ENCODE results near the gene OLFML1. TPM values are rescaled to one million over a fixed set of nuclear protein-coding genes. Genes with fewer than 3 reads are reported as not detected.

The OLFML1 gene
- total RNA-seq, 2 experiments from 2014 or later: not detected

DNA sequence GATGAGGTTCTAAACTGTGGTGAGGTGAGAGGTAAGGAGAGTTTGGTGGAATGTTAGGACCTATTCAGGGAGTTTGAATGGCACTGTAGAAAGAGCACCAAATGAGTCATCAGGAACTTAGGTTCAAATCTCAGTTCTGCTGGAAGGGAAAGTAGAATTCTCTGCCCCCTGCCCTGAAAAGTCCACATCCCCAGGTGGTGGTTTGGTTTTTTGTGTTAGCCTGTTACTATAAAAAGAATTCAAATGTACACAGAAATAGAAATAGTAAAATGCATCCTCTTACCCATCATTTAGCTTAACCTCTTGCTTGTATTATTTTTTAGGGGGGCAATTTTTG, 48.7 kb downstream of the OLFML1 start:
- Mint-ChIP-seq H3K27ac (no peak overlapping the region), H3K9me3 (ENCODE audit: low read depth) (no peaks in the 10 kb centered on the region), H3K36me3 (ENCODE audit: low read depth) (no peaks in the 10 kb centered on the region), H3K27me3 (no peaks in the 10 kb centered on the region), H3K4me3 (no peak overlapping the region), H3K4me1 (peaks cover 77% of the 10 kb centered on the region)
- ATAC-seq (no peak), DNase-seq (no peak)
- ChIA-PET CTCF (interaction anchor here (0.9 to 1.7 kb wide), 3 partner anchors 13 to 71 kb away, joined by 3 to 6 read pairs (median 3); no protein-coding TSS in a partner anchor), POLR2A (no interaction called here)
- intact Hi-C loops (cut with DNase I, micrococcal nuclease): no loop called here

DNA sequence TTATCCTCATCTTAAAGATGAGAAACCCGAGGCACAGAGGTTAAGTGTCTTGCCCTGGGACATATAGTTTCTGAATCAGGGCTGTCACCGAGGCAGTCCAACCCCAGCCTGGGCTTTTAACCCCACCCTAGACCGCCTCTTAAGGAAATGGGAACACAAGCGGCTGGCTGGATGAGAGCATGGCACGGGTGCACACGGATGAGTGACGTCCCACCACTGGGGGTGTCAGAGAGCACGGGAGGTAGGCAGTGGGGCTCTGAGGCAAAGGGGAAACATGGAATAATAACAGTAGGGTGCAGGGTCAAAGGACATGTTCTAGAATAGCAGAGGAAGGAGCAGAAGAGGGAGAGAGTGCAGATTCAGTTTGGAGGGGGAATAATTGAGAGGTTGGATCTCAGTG, 50.8 kb downstream of the OLFML1 start:
- CTCF ChIA-PET: no interaction called here
- H3K4me1 Mint-ChIP-seq: peaks cover 62% of the 10 kb centered on the region
- intact Hi-C loops (cut with DNase I, micrococcal nuclease): no loop called here
- no peaks in the 10 kb centered on the region for H3K27me3 Mint-ChIP-seq
- no peaks in the 10 kb centered on the region for H3K36me3 Mint-ChIP-seq (ENCODE audit: low read depth)
- H3K9me3 Mint-ChIP-seq (ENCODE audit: low read depth): no peaks in the 10 kb centered on the region
- no peak overlapping the region for H3K4me3 Mint-ChIP-seq
- POLR2A ChIA-PET: no interaction called here
- ATAC-seq (no peak), DNase-seq (peak; percentile 23)
- H3K27ac Mint-ChIP-seq: no peak overlapping the region

DNA sequence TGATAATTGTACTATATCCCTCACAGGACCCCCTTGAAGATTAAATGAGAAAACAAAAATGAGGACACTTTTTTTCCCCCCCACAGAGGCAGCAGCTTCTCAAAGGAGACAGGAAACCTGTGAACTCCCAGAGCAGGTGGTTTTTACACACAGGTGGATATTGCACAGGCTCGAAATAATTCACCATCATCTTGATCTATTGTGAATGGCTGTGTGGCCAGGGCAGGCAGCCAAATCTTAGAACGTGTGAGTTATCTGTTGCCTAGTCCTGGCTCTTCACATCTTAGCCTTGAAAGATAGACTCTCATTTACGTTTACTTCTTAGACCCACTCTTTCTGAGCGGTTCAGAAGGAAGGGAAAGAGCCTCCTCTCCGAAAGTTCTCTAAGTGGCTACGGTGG, 52.0 kb downstream of the OLFML1 start:
- peaks cover 57% of the 10 kb centered on the region for H3K4me1 Mint-ChIP-seq
- ChIA-PET CTCF (interaction anchor here (0.6 to 2.7 kb wide), 3 partner anchors 16 to 670 kb away, joined by 3 to 17 read pairs (median 5); no protein-coding TSS in a partner anchor), POLR2A (no interaction called here)
- H3K27me3 Mint-ChIP-seq: no peaks in the 10 kb centered on the region
- ATAC-seq (no peak), DNase-seq (no peak)
- H3K9me3 Mint-ChIP-seq (ENCODE audit: low read depth): no peaks in the 10 kb centered on the region
- intact Hi-C loops (cut with DNase I, micrococcal nuclease): no loop called here
- H3K27ac Mint-ChIP-seq: no peak overlapping the region
- H3K4me3 Mint-ChIP-seq: no peak overlapping the region
- H3K36me3 Mint-ChIP-seq (ENCODE audit: low read depth): no peaks in the 10 kb centered on the region

DNA sequence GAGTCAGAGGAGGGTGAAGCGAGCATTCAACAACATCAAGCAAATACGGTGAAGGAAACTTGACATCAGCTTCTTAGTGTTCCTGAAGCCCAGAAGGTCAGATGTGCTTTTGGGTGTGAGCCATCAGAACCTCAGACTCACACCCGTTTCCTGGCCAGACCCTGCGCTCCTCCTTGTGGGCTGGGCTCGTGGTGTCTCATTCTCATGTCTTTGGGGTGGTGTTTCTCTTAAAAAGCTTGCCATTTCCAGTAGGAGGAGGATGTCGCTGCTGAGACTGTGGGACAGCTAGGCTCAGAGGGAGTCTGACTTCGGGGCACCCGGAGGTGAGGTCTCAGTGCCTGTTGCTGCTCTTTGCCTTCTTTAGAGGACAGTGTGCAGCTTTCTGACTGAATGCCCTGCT, 52.7 kb downstream of the OLFML1 start:
- Mint-ChIP-seq H3K36me3 (ENCODE audit: low read depth) (no peaks in the 10 kb centered on the region), H3K4me3 (no peak overlapping the region), H3K27me3 (no peaks in the 10 kb centered on the region), H3K4me1 (peaks cover 60% of the 10 kb centered on the region), H3K27ac (peak overlapping the region; percentile 30), H3K9me3 (ENCODE audit: low read depth) (no peaks in the 10 kb centered on the region)
- ChIA-PET CTCF (interaction anchor here (1.2 to 2.7 kb wide), 5 partner anchors 17 to 142 kb away, joined by 3 to 17 read pairs (median 4); partner anchors contain the start of gene CYB5R2), POLR2A (no interaction called here)
- peak; percentile 88 for ATAC-seq
- peak; percentile 54 for DNase-seq
- intact Hi-C loops (cut with DNase I, micrococcal nuclease): no loop called here

DNA sequence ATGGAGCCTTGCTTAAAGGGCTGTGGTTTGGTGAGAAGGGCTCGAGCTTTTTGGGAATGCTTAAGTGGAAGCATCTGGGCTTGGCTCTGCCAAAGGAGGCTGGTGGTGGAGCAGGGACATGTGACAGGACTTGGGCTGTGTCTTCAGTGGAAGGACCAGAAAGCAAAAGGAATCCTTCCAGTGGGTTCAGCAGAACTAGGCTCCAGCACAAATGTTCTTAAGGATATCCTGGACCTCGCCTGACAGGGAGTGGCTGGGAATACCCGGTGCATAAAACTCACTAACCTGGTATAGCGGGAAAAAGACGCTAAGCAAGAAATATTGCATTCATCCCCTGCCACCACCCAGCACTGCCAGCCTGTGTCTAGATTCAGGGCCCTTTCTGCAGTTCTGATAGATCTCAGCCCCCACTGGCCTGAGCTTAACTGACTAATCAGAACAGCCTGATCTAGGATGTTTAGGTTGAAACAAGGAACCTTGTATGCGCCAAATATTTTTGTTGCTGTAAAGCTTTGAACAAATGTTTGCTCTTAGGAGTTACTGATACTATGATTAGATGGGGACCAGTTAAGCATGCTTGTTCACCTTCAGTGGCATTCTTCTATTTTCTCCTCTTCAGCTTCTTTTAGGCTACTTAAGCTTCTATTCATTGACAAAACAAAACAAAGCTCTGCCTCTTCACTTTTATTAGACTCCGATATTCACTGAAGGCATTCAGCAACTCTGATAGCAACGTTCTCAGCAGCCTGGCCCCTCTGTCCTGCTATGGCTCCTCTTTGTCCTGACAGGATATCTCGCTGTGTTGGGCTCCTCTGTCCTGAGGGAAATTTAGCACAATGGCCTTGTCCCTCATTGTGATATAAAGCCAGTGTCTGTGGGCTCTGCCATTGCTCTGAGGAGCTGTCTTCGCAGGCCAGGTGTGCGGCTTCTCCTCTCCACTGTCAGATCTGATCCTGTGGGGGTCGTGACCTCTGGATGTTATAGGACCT, 53.5 kb downstream of the OLFML1 start:
- intact Hi-C loops (cut with DNase I, micrococcal nuclease): no loop called here
- DNase-seq: no peak
- ChIA-PET CTCF (interaction anchor here (0.9 to 2.7 kb wide), 8 partner anchors 17 to 152 kb away, joined by 3 to 17 read pairs (median 4); partner anchors contain the start of genes CYB5R2 and PPFIBP2), POLR2A (no interaction called here)
- no peaks in the 10 kb centered on the region for H3K9me3 Mint-ChIP-seq (ENCODE audit: low read depth)
- H3K27ac Mint-ChIP-seq: peak overlapping the region; percentile 30
- H3K4me3 Mint-ChIP-seq: no peak overlapping the region
- H3K4me1 Mint-ChIP-seq: peaks cover 56% of the 10 kb centered on the region
- H3K36me3 Mint-ChIP-seq (ENCODE audit: low read depth): no peaks in the 10 kb centered on the region
- H3K27me3 Mint-ChIP-seq: no peaks in the 10 kb centered on the region
- ATAC-seq: no peak

DNA sequence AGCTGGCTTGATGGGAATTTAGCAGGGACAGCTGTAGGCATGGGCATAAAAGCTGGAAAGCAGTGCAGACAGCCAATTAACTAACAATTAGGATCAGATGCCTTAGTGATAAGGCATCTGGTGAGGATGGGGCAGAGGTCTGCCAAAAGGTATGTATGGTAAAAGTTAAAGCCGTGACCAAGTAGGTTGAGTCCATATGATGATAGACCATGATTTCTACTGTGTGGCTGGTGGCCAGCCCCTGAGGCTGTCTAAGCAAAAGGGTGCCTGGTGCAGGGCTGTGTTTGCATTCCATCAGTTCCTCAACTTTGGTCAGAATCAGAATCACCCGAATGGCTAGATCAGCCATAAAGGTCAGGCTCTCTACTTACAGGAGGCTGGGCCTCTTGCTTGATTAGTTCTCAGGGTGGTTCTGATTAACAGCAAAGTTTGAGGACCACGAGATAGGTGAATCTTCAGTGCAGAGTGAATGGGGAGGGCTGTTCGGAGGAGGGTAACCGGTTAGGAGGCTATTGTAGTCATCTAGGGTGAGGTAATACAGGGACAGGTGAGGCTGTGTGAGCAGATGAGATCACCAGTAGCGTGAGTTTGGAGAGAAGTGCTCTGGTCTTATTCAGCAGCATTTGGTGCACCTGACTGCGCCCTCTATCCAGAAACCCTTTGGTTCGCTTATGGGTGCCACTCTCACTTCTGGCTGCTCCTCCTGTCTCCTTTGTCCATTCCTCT, 55.7 kb downstream of the OLFML1 start:
- ChIA-PET POLR2A (no interaction called here), CTCF (no interaction called here)
- H3K36me3 Mint-ChIP-seq (ENCODE audit: low read depth): no peaks in the 10 kb centered on the region
- H3K27ac Mint-ChIP-seq: no peak overlapping the region
- peaks cover 37% of the 10 kb centered on the region for H3K4me1 Mint-ChIP-seq
- no peak overlapping the region for H3K4me3 Mint-ChIP-seq
- H3K27me3 Mint-ChIP-seq: no peaks in the 10 kb centered on the region
- DNase-seq: no peak
- no peak for ATAC-seq
- intact Hi-C loops (cut with DNase I, micrococcal nuclease): no loop called here
- no peaks in the 10 kb centered on the region for H3K9me3 Mint-ChIP-seq (ENCODE audit: low read depth)

DNA sequence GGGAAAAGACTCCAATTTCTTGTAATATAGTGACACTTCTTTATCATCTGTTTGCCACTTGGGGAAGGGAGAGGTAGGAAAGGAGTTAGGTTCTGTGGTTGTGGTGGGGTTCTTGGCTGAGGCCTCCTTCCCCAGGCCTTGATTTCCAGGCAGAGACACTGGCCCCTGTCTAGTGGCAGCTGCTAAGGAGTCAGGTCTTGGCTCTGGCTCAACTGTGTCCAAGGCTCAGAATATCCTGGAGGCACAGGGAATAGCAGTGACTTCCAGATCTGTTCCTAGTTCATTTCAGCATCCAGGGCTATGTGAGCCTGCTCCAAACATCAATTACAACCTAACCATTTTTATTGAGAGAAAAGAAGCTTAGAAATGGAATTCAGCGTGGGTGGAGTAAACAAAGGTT, 58.0 kb downstream of the OLFML1 start:
- peaks cover 14% of the 10 kb centered on the region for H3K4me1 Mint-ChIP-seq
- DNase-seq (no peak), ATAC-seq (no peak)
- no peak overlapping the region for H3K4me3 Mint-ChIP-seq
- CTCF ChIA-PET: interaction anchor here (0.6 to 0.7 kb wide), 3 partner anchors 10 to 21 kb away, joined by 3 read pairs; no protein-coding TSS in a partner anchor
- no peak overlapping the region for H3K27ac Mint-ChIP-seq
- intact Hi-C loops (cut with DNase I, micrococcal nuclease): no loop called here
- no peaks in the 10 kb centered on the region for H3K36me3 Mint-ChIP-seq (ENCODE audit: low read depth)
- no peaks in the 10 kb centered on the region for H3K27me3 Mint-ChIP-seq
- POLR2A ChIA-PET: no interaction called here
- H3K9me3 Mint-ChIP-seq (ENCODE audit: low read depth): no peaks in the 10 kb centered on the region

DNA sequence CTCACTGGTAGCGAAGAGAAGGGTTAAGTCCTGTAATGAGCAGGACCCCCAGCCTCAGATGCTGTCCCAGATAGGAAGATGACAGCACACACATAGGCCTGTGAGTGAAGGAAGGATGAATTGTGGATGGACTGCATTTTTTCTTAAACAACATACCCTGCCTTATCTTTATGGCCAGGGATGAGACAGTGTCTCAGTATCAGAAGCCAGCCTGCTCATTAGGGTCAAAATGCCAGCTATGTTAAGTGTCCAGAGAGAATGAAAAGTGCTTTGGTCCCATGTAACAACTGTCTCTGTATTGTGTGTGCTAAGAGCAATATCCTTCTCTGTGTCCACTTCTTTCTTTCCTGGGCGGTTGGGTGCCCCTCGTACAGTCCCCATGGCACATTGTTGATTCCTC, 58.7 kb downstream of the OLFML1 start:
- Mint-ChIP-seq H3K4me1 (peaks cover 10% of the 10 kb centered on the region), H3K9me3 (ENCODE audit: low read depth) (no peaks in the 10 kb centered on the region), H3K4me3 (no peak overlapping the region), H3K27ac (no peak overlapping the region), H3K36me3 (ENCODE audit: low read depth) (no peaks in the 10 kb centered on the region), H3K27me3 (no peaks in the 10 kb centered on the region)
- ChIA-PET POLR2A (no interaction called here), CTCF (interaction anchor here (0.7 kb wide), 1 partner anchor 14 kb away, joined by 3 read pairs; no protein-coding TSS in a partner anchor)
- DNase-seq: no peak
- ATAC-seq: no peak
- intact Hi-C loops (cut with DNase I, micrococcal nuclease): no loop called here

DNA sequence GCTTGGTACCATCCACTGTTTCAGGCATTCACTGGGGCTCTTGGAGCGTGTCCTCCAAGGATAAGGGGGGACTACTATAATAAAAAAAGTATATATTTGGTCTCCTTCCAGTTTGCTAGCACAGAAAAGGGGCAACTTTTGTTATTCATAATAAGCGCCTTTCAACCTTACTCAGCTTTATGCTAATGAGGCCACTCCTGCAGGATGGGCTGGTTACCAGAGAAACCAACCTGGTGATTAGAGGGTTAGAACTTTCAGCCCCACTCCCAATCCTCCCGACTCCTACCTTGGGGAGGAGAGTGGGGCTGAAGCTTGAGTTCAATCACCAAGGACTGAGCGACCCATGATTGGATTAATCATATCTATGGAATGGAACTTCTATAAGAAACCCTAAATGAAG, 60.3 kb downstream of the OLFML1 start:
- Mint-ChIP-seq H3K4me1 (peaks cover 6% of the 10 kb centered on the region), H3K9me3 (ENCODE audit: low read depth) (no peaks in the 10 kb centered on the region), H3K27me3 (no peaks in the 10 kb centered on the region), H3K4me3 (no peak overlapping the region), H3K36me3 (ENCODE audit: low read depth) (peaks cover 6% of the 10 kb centered on the region), H3K27ac (no peak overlapping the region)
- POLR2A ChIA-PET: no interaction called here
- intact Hi-C loops (cut with DNase I, micrococcal nuclease): no loop called here
- CTCF ChIA-PET: interaction anchor here (0.6 to 0.9 kb wide), 3 partner anchors 25 to 44 kb away, joined by 3 to 4 read pairs (median 3); no protein-coding TSS in a partner anchor
- no peak for ATAC-seq
- DNase-seq: no peak

DNA sequence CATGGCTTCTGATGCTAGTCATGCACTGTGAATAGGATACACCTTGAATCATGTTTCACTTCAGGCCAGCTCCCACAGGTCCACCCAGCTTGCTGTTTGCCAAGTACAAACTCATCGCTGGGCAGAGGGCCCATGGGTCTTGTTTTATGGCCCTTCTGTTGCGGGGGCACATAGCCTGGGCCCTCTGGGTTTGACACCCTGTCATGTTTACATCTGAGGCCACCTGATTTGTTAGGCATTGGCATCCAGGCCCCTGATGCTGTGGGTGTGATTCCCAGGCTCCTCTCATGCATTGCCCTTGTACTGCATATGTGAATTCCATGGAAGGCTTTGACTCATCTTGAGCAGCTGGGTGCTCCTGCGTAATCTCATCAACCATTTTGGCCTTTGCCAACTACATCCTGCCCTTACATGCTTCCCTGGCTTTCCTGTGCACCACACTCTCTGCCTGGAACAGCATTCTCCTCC, 61.1 kb downstream of the OLFML1 start:
- no peaks in the 10 kb centered on the region for H3K27me3 Mint-ChIP-seq
- peaks cover 6% of the 10 kb centered on the region for H3K4me1 Mint-ChIP-seq
- H3K36me3 Mint-ChIP-seq (ENCODE audit: low read depth): peaks cover 8% of the 10 kb centered on the region
- CTCF ChIA-PET: interaction anchor here (0.9 kb wide), 1 partner anchor 25 kb away, joined by 3 read pairs; no protein-coding TSS in a partner anchor
- POLR2A ChIA-PET: no interaction called here
- H3K4me3 Mint-ChIP-seq: no peak overlapping the region
- H3K27ac Mint-ChIP-seq: no peak overlapping the region
- no peak for DNase-seq
- intact Hi-C loops (cut with DNase I, micrococcal nuclease): no loop called here
- no peaks in the 10 kb centered on the region for H3K9me3 Mint-ChIP-seq (ENCODE audit: low read depth)
- ATAC-seq: no peak

DNA sequence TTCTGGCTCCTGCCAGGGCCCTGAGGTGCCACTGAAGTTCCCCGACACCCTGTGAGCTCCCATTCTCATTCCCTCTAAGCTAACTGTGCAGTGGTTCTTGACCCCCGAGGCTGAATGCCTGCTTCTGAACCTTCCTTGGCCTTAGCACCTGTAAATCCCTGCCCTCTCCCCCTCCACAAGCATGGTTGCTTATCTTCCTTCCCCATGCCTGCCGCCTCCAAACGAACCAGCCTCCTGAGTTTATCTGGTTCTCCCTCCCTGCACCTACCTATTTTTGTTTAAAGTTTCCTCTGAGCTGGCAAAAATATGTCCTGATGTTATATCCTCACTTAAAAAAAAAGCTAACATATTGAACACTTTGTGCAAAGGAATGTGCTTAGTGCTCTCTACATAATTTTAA, 62.4 kb downstream of the OLFML1 start:
- intact Hi-C loops (cut with DNase I, micrococcal nuclease): no loop called here
- H3K27me3 Mint-ChIP-seq: no peaks in the 10 kb centered on the region
- CTCF ChIA-PET: interaction anchor here (0.9 kb wide), 1 partner anchor 34 kb away, joined by 5 read pairs; the partner anchor contains the start of gene PPFIBP2

More for the DNA sequence above, 62.4 kb downstream of the OLFML1 start:
- DNase-seq (no peak), ATAC-seq (no peak)
- Mint-ChIP-seq H3K4me3 (no peak overlapping the region), H3K4me1 (peaks cover 4% of the 10 kb centered on the region), H3K36me3 (ENCODE audit: low read depth) (peaks cover 10% of the 10 kb centered on the region), H3K27ac (no peak overlapping the region), H3K9me3 (ENCODE audit: low read depth) (no peaks in the 10 kb centered on the region)
- POLR2A ChIA-PET: no interaction called here
